Nephron (organoid): ENCODE results near the gene COL12A1.

Source experiments
- H3K27ac Mint-ChIP-seq, 3 experiments: 2 replicates each; pipeline ENCODE4 v1.8.0; 2020; ENCODE audit warnings: mixed read lengths in 3 of 3, mild to moderate bottlenecking in 2 of 3, moderate library complexity in 1 of 3
- H3K27me3 Mint-ChIP-seq: 2 replicates; pipeline ENCODE4 v1.8.0; 2021; ENCODE audit warnings: low read depth, mild to moderate bottlenecking, moderate library complexity, mixed read lengths
- H3K36me3 Mint-ChIP-seq: 2 replicates; pipeline ENCODE4 v1.8.0; 2020; ENCODE audit warnings: low read depth, mixed read lengths
- H3K4me1 Mint-ChIP-seq: 2 replicates; pipeline ENCODE4 v1.8.0; 2020; ENCODE audit warnings: mixed read lengths
- H3K4me3 Mint-ChIP-seq, 3 experiments: 2 replicates each; pipeline ENCODE4 v1.8.0; 2020; ENCODE audit warnings: mild to moderate bottlenecking in 3 of 3, mixed read lengths in 3 of 3, moderate library complexity in 2 of 3
- H3K9me3 Mint-ChIP-seq: 2 replicates; pipeline ENCODE4 v1.8.0; 2020; ENCODE audit warnings: mixed read lengths
- CTCF ChIP-seq, 3 experiments: fragments of 200-600 bp; sonication (generic); IDR thresholded peaks; one replicate each; pipeline ENCODE4 v1.5.0; 2021; ENCODE audit warnings: antibody characterized with exemption in 3 of 3; ENCODE audit not compliant: unreplicated experiment in 3 of 3

The COL12A1 gene

GRCh38 chr6:75144386-75144785 is 61.5 kb downstream of the COL12A1 start:
- Mint-ChIP-seq H3K9me3 (no peaks in the 10 kb centered on the region), H3K27me3 (no peaks in the 10 kb centered on the region), H3K36me3 (peaks cover 27% of the 10 kb centered on the region), H3K27ac (no peak overlapping the region), H3K4me1 (peaks cover 12% of the 10 kb centered on the region), H3K4me3 (no peak overlapping the region)
- no peak for TF ChIP-seq CTCF (IDR thresholded peaks at IDR 0.05; ENCODE audit: unreplicated experiment in 3 of 3)

- Mint-ChIP-seq H3K9me3 (no peaks in the 10 kb centered on the region), H3K27me3 (no peaks in the 10 kb centered on the region), H3K4me3 (no peak overlapping the region), H3K4me1 (peaks cover 5% of the 10 kb centered on the region), H3K27ac (no peak overlapping the region), H3K36me3 (peaks cover 17% of the 10 kb centered on the region)
- TF ChIP-seq CTCF (IDR thresholded peaks at IDR 0.05; ENCODE audit: unreplicated experiment in 3 of 3), result no peak
Measured at GRCh38 chr6:75143191-75143590, 62.7 kb downstream of the COL12A1 start.

- no peaks in the 10 kb centered on the region for H3K27me3 Mint-ChIP-seq
- TF ChIP-seq CTCF (IDR thresholded peaks at IDR 0.05; ENCODE audit: unreplicated experiment in 3 of 3), result no peak
- H3K9me3 Mint-ChIP-seq, result no peaks in the 10 kb centered on the region
- no peak overlapping the region for H3K4me3 Mint-ChIP-seq
- peaks cover 15% of the 10 kb centered on the region for H3K36me3 Mint-ChIP-seq
- H3K27ac Mint-ChIP-seq, result no peak overlapping the region
- H3K4me1 Mint-ChIP-seq, result peaks cover under 1% of the 10 kb centered on the region
Measured at GRCh38 chr6:75142721-75143120, 63.1 kb downstream of the COL12A1 start.

GRCh38 chr6:75135876-75136275 is 70.0 kb downstream of the COL12A1 start:
- Mint-ChIP-seq H3K27ac (no peak overlapping the region), H3K27me3 (no peaks in the 10 kb centered on the region), H3K4me3 (no peak overlapping the region), H3K4me1 (no peaks in the 10 kb centered on the region), H3K36me3 (peaks cover 44% of the 10 kb centered on the region), H3K9me3 (no peaks in the 10 kb centered on the region)
- TF ChIP-seq CTCF (IDR thresholded peaks at IDR 0.05; ENCODE audit: unreplicated experiment in 3 of 3), result no peak

GRCh38 chr6:75135450-75135849 is 70.4 kb downstream of the COL12A1 start:
- no peak overlapping the region for H3K4me3 Mint-ChIP-seq
- no peak overlapping the region for H3K27ac Mint-ChIP-seq
- H3K36me3 Mint-ChIP-seq, result peaks cover 48% of the 10 kb centered on the region
- H3K4me1 Mint-ChIP-seq, result no peaks in the 10 kb centered on the region
- H3K27me3 Mint-ChIP-seq, result no peaks in the 10 kb centered on the region
- H3K9me3 Mint-ChIP-seq, result no peaks in the 10 kb centered on the region
- no peak for TF ChIP-seq CTCF (IDR thresholded peaks at IDR 0.05; ENCODE audit: unreplicated experiment in 3 of 3)

- Mint-ChIP-seq H3K9me3 (no peaks in the 10 kb centered on the region), H3K4me3 (no peak overlapping the region), H3K27ac (peak overlapping the region in 2 of 3 experiments; percentile 7 to 59), H3K27me3 (no peaks in the 10 kb centered on the region), H3K36me3 (peaks cover 64% of the 10 kb centered on the region), H3K4me1 (peaks cover 7% of the 10 kb centered on the region)
- no peak for TF ChIP-seq CTCF (IDR thresholded peaks at IDR 0.05; ENCODE audit: unreplicated experiment in 3 of 3)
Measured at GRCh38 chr6:75130784-75131183, 75.1 kb downstream of the COL12A1 start.
